Measurements from ENCODE around the gene OLFML1. TPM values are rescaled to one million over a fixed set of nuclear protein-coding genes. Genes with fewer than 3 reads are reported as not detected.
A peak's percentile ranks its signal among the peaks of the same experiment; 100 is the strongest.

Gene OLFML1
- total and polyA plus RNA-seq, 10 of the 15 experiments (the other 5 are each of a cell fraction or from before 2014, with no cell fraction given): 0.04 to 0.71 (median 0.21) TPM; not detected in 6

GRCh38 chr11:7520011-7520942 is 35.0 kb downstream of the OLFML1 start:
- Histone ChIP-seq H3K79me2 (ENCODE audit: control insufficient read depth, insufficient read depth, low read length) (peaks cover 96% of the 10 kb centered on the region), H3K36me3 (ENCODE audit: control insufficient read depth in 2 of 2, insufficient read depth in 2 of 2, low read length in 1 of 2) (no peaks in the 10 kb centered on the region), H2AFZ (ENCODE audit: control insufficient read depth, low read depth, low read length) (peak overlapping the region; percentile 19), H3K9ac (ENCODE audit: control insufficient read depth, insufficient read depth, low read length) (peak overlapping the region; percentile 98), H3K27ac (ENCODE audit: control insufficient read depth, insufficient read depth) (peak overlapping the region; percentile 100), H3K9me3 (replicated peaks; ENCODE audit: control insufficient read depth, insufficient read depth, low read length) (no peaks in the 10 kb centered on the region), H3K4me1 (ENCODE audit: control insufficient read depth, insufficient read depth, low read length) (peaks cover 57% of the 10 kb centered on the region), H3K4me3 (peak overlapping the region; percentile 92), H3K27me3 (replicated peaks in 1 of 2; ENCODE audit: control insufficient read depth in 2 of 2, insufficient read depth in 2 of 2, low read length in 1 of 2) (no peaks in the 10 kb centered on the region), H4K20me1 (ENCODE audit: control insufficient read depth, insufficient read depth) (no peaks in the 10 kb centered on the region), H3K4me2 (ENCODE audit: control insufficient read depth, insufficient read depth) (peak overlapping the region; percentile 100)
- peak; percentile 77 for ATAC-seq
- intact Hi-C loops (cut with micrococcal nuclease; ENCODE audit: unreplicated experiment) (loop anchor here (10.0 kb wide), 2 partner anchors 905 to 1035 kb away; partner anchors contain the start of genes ARFIP2, TAF10, TIMM10B and TPP1), in situ Hi-C loops (cut with MboI) (loop anchor here (10.0 to 25.0 kb wide), 2 partner anchors 905 to 1833 kb away; partner anchors contain the start of genes TAF10, TPP1, TRIM22 and TRIM5)
- BruUV-seq (replicated peaks): TSS peak; percentile 15
- CTCF ChIA-PET: interaction anchor here (0.7 to 8.4 kb wide), 18 partner anchors 8 to 466 kb away, joined by 3 to 67 read pairs (median 6); partner anchors contain the start of genes EIF3F and PPFIBP2
- SMC1A ChIA-PET (ENCODE audit: uncharacterized antibody, unreplicated experiment): interaction anchor here (0.6 to 7.2 kb wide), 20 partner anchors 7 to 152 kb away, joined by 3 to 107 read pairs (median 6); partner anchors contain the start of gene PPFIBP2
- POLR2A ChIA-PET: interaction anchor here (0.6 to 5.0 kb wide), 12 partner anchors 8 to 84 kb away, joined by 3 to 78 read pairs (median 4); partner anchors contain the start of gene PPFIBP2
- peak; percentile 78 for FAIRE-seq
- WGBS (ENCODE audit: insufficient coverage, insufficient replicate concordance, low lambda C conversion rate, missing lambda C conversion rate): 1% methylated on average over 18 of the region's 18 CpGs
- RAD21 ChIA-PET (ENCODE audit: unreplicated experiment): interaction anchor here (0.7 to 4.7 kb wide), 18 partner anchors 9 to 172 kb away, joined by 3 to 57 read pairs (median 6); partner anchors contain the start of gene PPFIBP2
- peak; percentile 89 for DNase-seq (ENCODE audit: low read depth, low spot score)
- TF ChIP-seq TAF1 (IDR thresholded peaks at IDR 0.05; ENCODE audit: borderline replicate concordance, low read depth, low read length): peak; percentile 22; the same call in 1 of the 2 replicates
- TF ChIP-seq TBL1XR1 (IDR thresholded peaks at IDR 0.05; ENCODE audit: low read depth, low read length): 0 out of 2 replicates have a peak, but pooled peaks have one; percentile 58
- peak; percentile 49 for TF ChIP-seq CREB1 (IDR thresholded peaks at IDR 0.05; ENCODE audit: low read depth)
- TF ChIP-seq SMC3 (IDR thresholded peaks at IDR 0.05; ENCODE audit: borderline replicate concordance, low read length): no peak
- peak; percentile 83; the same call in 1 of the 2 replicates for TF ChIP-seq POLR2AphosphoS5 (IDR thresholded peaks at IDR 0.05; ENCODE audit: low read length)
- TF ChIP-seq, protein P1, sequence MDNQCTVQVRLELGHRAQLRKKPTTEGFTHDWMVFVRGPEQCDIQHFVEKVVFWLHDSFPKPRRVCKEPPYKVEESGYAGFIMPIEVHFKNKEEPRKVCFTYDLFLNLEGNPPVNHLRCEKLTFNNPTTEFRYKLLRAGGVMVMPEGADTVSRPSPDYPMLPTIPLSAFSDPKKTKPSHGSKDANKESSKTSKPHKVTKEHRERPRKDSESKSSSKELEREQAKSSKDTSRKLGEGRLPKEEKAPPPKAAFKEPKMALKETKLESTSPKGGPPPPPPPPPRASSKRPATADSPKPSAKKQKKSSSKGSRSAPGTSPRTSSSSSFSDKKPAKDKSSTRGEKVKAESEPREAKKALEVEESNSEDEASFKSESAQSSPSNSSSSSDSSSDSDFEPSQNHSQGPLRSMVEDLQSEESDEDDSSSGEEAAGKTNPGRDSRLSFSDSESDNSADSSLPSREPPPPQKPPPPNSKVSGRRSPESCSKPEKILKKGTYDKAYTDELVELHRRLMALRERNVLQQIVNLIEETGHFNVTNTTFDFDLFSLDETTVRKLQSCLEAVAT (IDR thresholded peaks at IDR 0.05): 0 out of 2 replicates have a peak, but pooled peaks have one; percentile 5
- no peak for TF ChIP-seq ZNF592 (IDR thresholded peaks at IDR 0.05)
- 0 out of 2 replicates have a peak, but pooled peaks have one; percentile 8 for TF ChIP-seq HCFC1 (IDR thresholded peaks at IDR 0.05; ENCODE audit: low read length)
- no peak for TF ChIP-seq ESRRA (IDR thresholded peaks at IDR 0.05; ENCODE audit: low read length)
- peak; percentile 62 for TF ChIP-seq YY1 (IDR thresholded peaks at IDR 0.05; ENCODE audit: low read depth, low read length)
- TF ChIP-seq SMAD5 (IDR thresholded peaks at IDR 0.05; ENCODE audit: low read depth): 0 out of 2 replicates have a peak, but pooled peaks have one; percentile 28
- TF ChIP-seq IKZF1 (conservative IDR thresholded peaks at IDR 0.05): no peak
- 0 out of 2 replicates have a peak, but pooled peaks have one; percentile 23 for TF ChIP-seq EED (IDR thresholded peaks at IDR 0.05; ENCODE audit: low read depth)
- no peak for TF ChIP-seq BACH1 (IDR thresholded peaks at IDR 0.05; ENCODE audit: borderline replicate concordance)
- TF ChIP-seq, protein P2, sequence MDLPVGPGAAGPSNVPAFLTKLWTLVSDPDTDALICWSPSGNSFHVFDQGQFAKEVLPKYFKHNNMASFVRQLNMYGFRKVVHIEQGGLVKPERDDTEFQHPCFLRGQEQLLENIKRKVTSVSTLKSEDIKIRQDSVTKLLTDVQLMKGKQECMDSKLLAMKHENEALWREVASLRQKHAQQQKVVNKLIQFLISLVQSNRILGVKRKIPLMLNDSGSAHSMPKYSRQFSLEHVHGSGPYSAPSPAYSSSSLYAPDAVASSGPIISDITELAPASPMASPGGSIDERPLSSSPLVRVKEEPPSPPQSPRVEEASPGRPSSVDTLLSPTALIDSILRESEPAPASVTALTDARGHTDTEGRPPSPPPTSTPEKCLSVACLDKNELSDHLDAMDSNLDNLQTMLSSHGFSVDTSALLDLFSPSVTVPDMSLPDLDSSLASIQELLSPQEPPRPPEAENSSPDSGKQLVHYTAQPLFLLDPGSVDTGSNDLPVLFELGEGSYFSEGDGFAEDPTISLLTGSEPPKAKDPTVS (IDR thresholded peaks at IDR 0.05; ENCODE audit: low read depth, low read length): no peak
